Upper lobe of left lung (tissue), 4 donors: ENCODE results near the gene MYO18B.

Source experiments
- CTCF ChIP-seq, 6 experiments: fragments of 450-650 bp in 4 of 6; fragments of 200-600 bp in 2 of 6; sonication (generic) in 2 of 6; IDR thresholded peaks; one replicate each; pipeline ENCODE4 v1.5.1; 2016 to 2019; ENCODE audit warnings: antibody characterized with exemption in 6 of 6
- POLR2A ChIP-seq, 4 donors: fragments of 450-650 bp; IDR thresholded peaks; one replicate each; pipeline ENCODE4 v1.5.1; 2016 to 2017; ENCODE audit warnings: antibody characterized with exemption in 4 of 4, mild to moderate bottlenecking in 2 of 4
- POLR2AphosphoS5 ChIP-seq, 2 donors: sonication (generic); formaldehyde crosslinking; IDR thresholded peaks; one replicate each; pipeline ENCODE4 v1.5.1; 2017; ENCODE audit warnings: antibody characterized with exemption in 2 of 2

GRCh38 chr22:25880524-25880923 lies 138.5 kb downstream of the MYO18B start:
- no peak for TF ChIP-seq CTCF (IDR thresholded peaks at IDR 0.05)
- no peak for TF ChIP-seq POLR2AphosphoS5 (IDR thresholded peaks at IDR 0.05)
- no peak for TF ChIP-seq POLR2A (IDR thresholded peaks at IDR 0.05)
